Caco-2 (cell line): ENCODE data around the gene RASSF4. TPM values are rescaled to one million over a fixed set of nuclear protein-coding genes. Genes with fewer than 3 reads are reported as not detected.

ENCODE experiments used
- BruUV-seq: library from RNA; stranded (reverse); fragments of 400-500 nt; replicated peaks from 2 replicates; lab custom pipeline; 2021; lab: Mats Ljungman, UMichigan
- CTCF ChIA-PET: fragments of 300-600 bp; sonication (Branson Sonifier 250); formaldehyde crosslinking; loops from one replicate; lab custom pipeline; 2022; ENCODE audit warnings: antibody characterized with exemption; lab: Charles Lee
- POLR2A ChIA-PET: fragments of 300-600 bp; sonication (Branson Sonifier 250); formaldehyde crosslinking; loops from one replicate; lab custom pipeline; 2022; ENCODE audit warnings: antibody characterized with exemption; lab: Charles Lee
- DNase-seq, 2 experiments: peaks; one replicate each; pipeline versions ENCODE4 v3.0.0 to v3.0.0-alpha.2; 2020 to 2022
- H3K27me3 ChIP-seq: replicated peaks from 2 replicates; pipeline ENCODE4 v1.6.0; 2011; ENCODE audit warnings: low read length; ENCODE audit not compliant: control insufficient read depth, insufficient read depth
- H3K36me3 ChIP-seq: 2 replicates; pipeline ENCODE4 v1.5.1; 2011; ENCODE audit warnings: low read length; ENCODE audit not compliant: control insufficient read depth, insufficient read depth
- H3K4me1 ChIP-seq: fragments of 250-450 bp; sonication (Bioruptor Pico); 2 replicates; pipeline ENCODE4 v1.5.1; 2020; ENCODE audit warnings: mild to moderate bottlenecking
- H3K4me3 ChIP-seq: 2 replicates; pipeline ENCODE4 v1.5.1; 2011; ENCODE audit warnings: low read depth, mild to moderate bottlenecking, control low read depth, low read length
- H3K9me3 ChIP-seq: fragments of 250-450 bp; sonication (Bioruptor Pico); 2 replicates; pipeline ENCODE4 v1.5.1; 2020; ENCODE audit warnings: mild to moderate bottlenecking, moderate library complexity
- H3K27ac Mint-ChIP-seq: one replicate; pipeline ENCODE4 v1.8.0; 2022; ENCODE audit warnings: mixed read lengths; ENCODE audit not compliant: unreplicated experiment
- H3K27me3 Mint-ChIP-seq: one replicate; pipeline ENCODE4 v1.8.0; 2022; ENCODE audit warnings: mixed read lengths; ENCODE audit not compliant: insufficient read depth, unreplicated experiment
- H3K36me3 Mint-ChIP-seq: one replicate; pipeline ENCODE4 v1.8.0; 2022; ENCODE audit warnings: mild to moderate bottlenecking, mixed read lengths; ENCODE audit not compliant: insufficient read depth, unreplicated experiment
- H3K4me1 Mint-ChIP-seq: one replicate; pipeline ENCODE4 v1.8.0; 2022; ENCODE audit warnings: low read depth, mixed read lengths; ENCODE audit not compliant: unreplicated experiment
- H3K4me3 Mint-ChIP-seq: one replicate; pipeline ENCODE4 v1.8.0; 2022; ENCODE audit warnings: mild to moderate bottlenecking, moderate library complexity, mixed read lengths; ENCODE audit not compliant: unreplicated experiment
- H3K9me3 Mint-ChIP-seq: one replicate; pipeline ENCODE4 v1.8.0; 2022; ENCODE audit warnings: mixed read lengths; ENCODE audit not compliant: unreplicated experiment
- CTCF ChIP-seq, 2 experiments: fragments of 200-600 bp in 1 of 2; IDR thresholded peaks; 1 replicate in 1 of 2; 2 replicates in 1 of 2; pipeline versions ENCODE4 v1.5.1 to v1.8.0; 2011 to 2022; ENCODE audit warnings: antibody characterized with exemption in 1 of 2, control low read depth in 1 of 2, inconsistent platforms in 1 of 2, low read depth in 1 of 2, low read length in 1 of 2, mild to moderate bottlenecking in 1 of 2, moderate library complexity in 1 of 2; ENCODE audit not compliant: insufficient read depth in 1 of 2, severe bottlenecking in 1 of 2, unreplicated experiment in 1 of 2
- intact Hi-C: fragments of 100-400 bp; cut with micrococcal nuclease; formaldehyde crosslinking; loops from one replicate; pipeline ENCODE4 v1.10.0; 2022; ENCODE audit not compliant: unreplicated experiment
- total RNA-seq: library from RNA; stranded (reverse); gene quantifications from 2 replicates; pipeline ENCODE4 v1.2.3, GENCODE V29; 2022

RASSF4 gene
- total RNA-seq, 1 experiment from 2014 or later, result 55.6 TPM

DNA sequence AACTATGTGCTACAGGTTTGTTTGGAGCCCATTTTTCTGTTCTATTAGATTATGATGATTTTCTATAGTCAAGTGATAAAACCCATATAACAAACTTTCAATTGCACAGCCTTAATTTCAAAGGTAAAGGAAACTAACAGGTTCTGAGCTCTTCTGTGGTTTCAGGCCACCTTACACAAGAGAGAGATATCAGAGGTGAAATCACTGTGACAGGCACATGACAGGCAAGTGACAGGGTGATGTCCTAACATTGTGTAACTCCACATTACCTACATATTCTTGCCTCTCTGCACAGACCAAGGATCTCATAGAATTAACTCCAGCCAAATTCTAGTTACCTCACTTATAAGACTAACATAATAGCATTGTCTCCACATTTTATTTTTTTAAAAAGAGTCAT lies 76.1 kb downstream of the RASSF4 start:
- BruUV-seq, result no TSS peak
- no peaks in the 10 kb centered on the region for H3K36me3 Mint-ChIP-seq
- no peak for DNase-seq
- no peaks in the 10 kb centered on the region for H3K4me1 ChIP-seq
- no peaks in the 10 kb centered on the region for H3K36me3 ChIP-seq
- no peaks in the 10 kb centered on the region for H3K9me3 ChIP-seq
- no peak overlapping the region for H3K27ac Mint-ChIP-seq
- no peak overlapping the region for H3K4me3 ChIP-seq
- peaks cover 4% of the 10 kb centered on the region for H3K27me3 Mint-ChIP-seq
- no peak for TF ChIP-seq CTCF (IDR thresholded peaks at IDR 0.05; ENCODE audit: insufficient read depth in 1 of 2, low read depth in 1 of 2, low read length in 1 of 2, severe bottlenecking in 1 of 2, unreplicated experiment in 1 of 2)
- H3K4me1 Mint-ChIP-seq, result no peaks in the 10 kb centered on the region
- CTCF ChIA-PET, result no interaction called here
- H3K4me3 Mint-ChIP-seq, result no peak overlapping the region
- H3K27me3 ChIP-seq, result no peaks in the 10 kb centered on the region
- POLR2A ChIA-PET, result no interaction called here
- H3K9me3 Mint-ChIP-seq, result peaks cover 19% of the 10 kb centered on the region
- intact Hi-C loops, result no loop called here

DNA sequence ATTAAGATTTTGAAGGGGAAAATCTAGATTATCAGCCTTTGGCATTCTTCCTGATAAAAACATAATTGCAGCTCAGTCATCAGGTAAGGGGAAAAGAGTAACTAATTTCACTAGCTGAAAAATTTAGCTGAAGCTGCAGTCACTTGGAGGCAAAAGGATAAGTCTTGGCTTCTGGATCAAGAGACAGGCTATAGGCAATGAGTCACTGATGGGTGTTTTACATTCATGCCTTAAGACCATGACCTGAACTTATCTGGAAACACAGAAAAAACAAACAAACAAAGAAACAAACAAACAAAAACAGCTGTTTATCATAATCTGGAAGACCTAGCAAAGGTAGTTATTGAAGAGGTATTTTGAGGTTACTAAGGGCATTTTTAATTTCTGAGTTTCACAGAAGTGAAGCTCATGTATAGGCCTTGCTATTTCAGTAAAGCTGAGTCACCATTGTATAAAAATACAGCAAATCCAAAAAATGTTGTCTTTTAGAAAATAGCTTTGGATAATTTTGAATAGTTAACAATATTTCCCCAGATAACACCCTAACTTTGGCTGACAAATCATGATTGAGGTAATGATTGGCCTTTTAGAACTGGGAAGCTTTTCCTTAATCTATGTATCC lies 81.4 kb downstream of the RASSF4 start:
- POLR2A ChIA-PET, result no interaction called here
- CTCF ChIA-PET, result no interaction called here
- Mint-ChIP-seq H3K4me3 (no peak overlapping the region), H3K27me3 (peaks cover 4% of the 10 kb centered on the region), H3K27ac (no peak overlapping the region), H3K9me3 (no peaks in the 10 kb centered on the region), H3K36me3 (no peaks in the 10 kb centered on the region), H3K4me1 (no peaks in the 10 kb centered on the region)
- no peak overlapping the region for H3K4me3 ChIP-seq
- H3K27me3 ChIP-seq, result no peaks in the 10 kb centered on the region
- no TSS peak for BruUV-seq
- H3K4me1 ChIP-seq, result no peaks in the 10 kb centered on the region
- no peak for TF ChIP-seq CTCF (IDR thresholded peaks at IDR 0.05; ENCODE audit: insufficient read depth in 1 of 2, low read depth in 1 of 2, low read length in 1 of 2, severe bottlenecking in 1 of 2, unreplicated experiment in 1 of 2)
- DNase-seq, result no peak
- H3K36me3 ChIP-seq, result no peaks in the 10 kb centered on the region
- intact Hi-C loops, result no loop called here
- no peaks in the 10 kb centered on the region for H3K9me3 ChIP-seq

DNA sequence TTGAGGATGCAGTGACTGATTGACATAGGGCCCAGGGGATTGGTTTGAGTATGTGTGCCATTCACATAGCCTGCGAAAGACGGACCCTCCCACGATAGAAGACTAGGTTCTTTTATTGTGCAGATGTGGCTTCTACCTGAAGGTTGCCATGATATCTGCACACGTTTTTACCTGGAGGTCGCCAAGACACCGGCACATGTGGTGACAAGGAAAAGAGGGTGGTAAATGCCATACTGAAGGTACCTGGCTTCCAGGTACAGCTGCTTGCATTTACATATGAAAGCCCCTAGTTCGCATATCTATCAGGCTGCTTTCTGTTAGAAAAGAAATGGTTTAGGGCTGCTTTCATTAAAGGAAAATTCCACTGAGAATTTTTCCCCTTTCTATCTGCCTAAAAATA lies 84.7 kb downstream of the RASSF4 start:
- DNase-seq, result no peak
- no TSS peak for BruUV-seq
- no peaks in the 10 kb centered on the region for H3K9me3 Mint-ChIP-seq
- POLR2A ChIA-PET, result no interaction called here
- no peak overlapping the region for H3K4me3 ChIP-seq
- no peaks in the 10 kb centered on the region for H3K27me3 ChIP-seq
- H3K9me3 ChIP-seq, result no peaks in the 10 kb centered on the region
- no peak overlapping the region for H3K4me3 Mint-ChIP-seq
- intact Hi-C loops, result no loop called here
- no peak for TF ChIP-seq CTCF (IDR thresholded peaks at IDR 0.05; ENCODE audit: insufficient read depth in 1 of 2, low read depth in 1 of 2, low read length in 1 of 2, severe bottlenecking in 1 of 2, unreplicated experiment in 1 of 2)
- no peak overlapping the region for H3K27ac Mint-ChIP-seq
- H3K27me3 Mint-ChIP-seq, result peaks cover 7% of the 10 kb centered on the region
- no peaks in the 10 kb centered on the region for H3K4me1 Mint-ChIP-seq
- CTCF ChIA-PET, result no interaction called here
- H3K36me3 Mint-ChIP-seq, result no peaks in the 10 kb centered on the region
- no peaks in the 10 kb centered on the region for H3K4me1 ChIP-seq
- H3K36me3 ChIP-seq, result no peaks in the 10 kb centered on the region

Other genes with a start within 250 kb of the RASSF4 start
- gene TMEM72, start 48.5 kb upstream of the RASSF4 start, total RNA-seq, result not detected in 2 replicates
- 7.0 and 13.6 TPM in 2 replicates for gene DEPP1, start 19.0 kb downstream of the RASSF4 start, total RNA-seq
- 46.5 and 60.8 TPM in 2 replicates for gene ZNF22, start 41.1 kb downstream of the RASSF4 start, total RNA-seq